Cardiac fibroblast (primary cell): ENCODE data around the gene IL13.

Experiments used
- DNase-seq, 2 donors: peaks; one replicate each; pipeline versions ENCODE4 v3.0.0 to v3.0.0-alpha.2; 2010; ENCODE audit warnings: low read depth in 2 of 2
- H3K4me3 ChIP-seq, 2 donors: replicated peaks in 1 of 2; 1 replicate in 1 of 2; 2 replicates in 1 of 2; pipeline ENCODE4 v1.5.1; 2011; ENCODE audit warnings: low read depth in 2 of 2, low read length in 2 of 2, mild to moderate bottlenecking in 2 of 2, moderate library complexity in 1 of 2
- TF ChIP-seq, protein P1 (sequence below): IDR thresholded peaks from one replicate; pipeline ENCODE4 v1.5.1; 2011; ENCODE audit warnings: low read depth, mild to moderate bottlenecking, low read length, inconsistent platforms

Gene IL13

DNA sequence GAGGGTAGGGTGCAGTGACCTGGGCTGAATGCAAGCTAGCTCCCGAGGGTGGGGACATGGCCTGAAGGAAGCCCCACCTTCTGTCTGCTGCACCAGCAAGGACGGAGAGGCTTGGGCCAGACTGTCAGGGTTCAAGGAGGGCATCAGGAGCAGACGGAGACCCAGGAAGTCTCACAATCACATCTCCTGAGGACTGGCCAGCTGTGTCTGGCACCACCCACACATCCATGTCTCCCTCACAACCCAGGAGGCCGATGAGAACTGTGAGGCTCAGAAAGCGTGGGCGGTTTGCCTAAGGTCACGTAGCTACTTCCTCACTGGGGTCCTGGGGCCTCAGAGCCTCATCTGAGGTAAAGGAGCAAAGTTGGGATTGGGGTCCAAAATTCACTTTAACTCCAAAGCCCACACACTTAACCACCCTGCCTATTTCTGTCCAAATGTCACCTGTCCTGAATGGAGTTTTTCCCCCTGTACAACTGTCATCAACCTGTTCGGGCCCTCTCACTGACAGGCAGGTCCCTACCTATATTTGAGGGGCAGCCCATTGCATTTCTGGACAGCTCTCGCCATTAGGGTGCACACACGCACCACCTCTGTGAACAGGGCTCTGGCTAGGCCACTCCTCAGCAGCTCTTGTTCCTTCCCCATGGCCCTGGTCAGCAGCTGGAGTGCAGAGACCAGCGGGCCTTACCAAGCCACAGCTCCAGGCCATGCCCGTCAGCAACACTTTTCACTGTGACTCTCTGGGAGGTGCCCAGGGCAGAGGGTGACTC, 3.4 kb downstream of the IL13 start:
- H3K4me3 ChIP-seq, result no peak overlapping the region
- DNase-seq, result peak in 1 of 2 donors; percentile 15
- TF ChIP-seq, protein P1, sequence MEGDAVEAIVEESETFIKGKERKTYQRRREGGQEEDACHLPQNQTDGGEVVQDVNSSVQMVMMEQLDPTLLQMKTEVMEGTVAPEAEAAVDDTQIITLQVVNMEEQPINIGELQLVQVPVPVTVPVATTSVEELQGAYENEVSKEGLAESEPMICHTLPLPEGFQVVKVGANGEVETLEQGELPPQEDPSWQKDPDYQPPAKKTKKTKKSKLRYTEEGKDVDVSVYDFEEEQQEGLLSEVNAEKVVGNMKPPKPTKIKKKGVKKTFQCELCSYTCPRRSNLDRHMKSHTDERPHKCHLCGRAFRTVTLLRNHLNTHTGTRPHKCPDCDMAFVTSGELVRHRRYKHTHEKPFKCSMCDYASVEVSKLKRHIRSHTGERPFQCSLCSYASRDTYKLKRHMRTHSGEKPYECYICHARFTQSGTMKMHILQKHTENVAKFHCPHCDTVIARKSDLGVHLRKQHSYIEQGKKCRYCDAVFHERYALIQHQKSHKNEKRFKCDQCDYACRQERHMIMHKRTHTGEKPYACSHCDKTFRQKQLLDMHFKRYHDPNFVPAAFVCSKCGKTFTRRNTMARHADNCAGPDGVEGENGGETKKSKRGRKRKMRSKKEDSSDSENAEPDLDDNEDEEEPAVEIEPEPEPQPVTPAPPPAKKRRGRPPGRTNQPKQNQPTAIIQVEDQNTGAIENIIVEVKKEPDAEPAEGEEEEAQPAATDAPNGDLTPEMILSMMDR, result no peak

DNA sequence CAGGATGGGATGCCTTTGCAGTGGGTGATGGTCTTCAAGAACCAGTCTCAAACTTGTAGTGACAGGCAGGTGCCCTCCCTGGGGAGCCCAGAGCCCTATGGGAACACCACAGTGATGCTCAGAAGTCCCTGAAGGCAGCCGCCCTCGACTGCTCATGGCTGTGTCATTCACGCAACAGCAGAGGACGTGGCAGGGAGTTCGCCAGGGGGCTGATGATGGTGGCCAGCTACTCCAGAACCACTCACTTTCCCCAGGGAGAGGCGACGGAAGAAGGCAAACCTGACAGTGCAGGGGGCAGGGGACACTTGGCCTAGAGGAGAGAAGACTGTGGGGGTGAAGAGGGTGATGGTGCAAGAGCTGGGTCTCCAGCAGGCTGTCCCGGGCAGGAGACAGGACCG, 4.0 kb downstream of the IL13 start:
- TF ChIP-seq, protein P1, result no peak
- H3K4me3 ChIP-seq, result no peak overlapping the region
- no peak for DNase-seq

DNA sequence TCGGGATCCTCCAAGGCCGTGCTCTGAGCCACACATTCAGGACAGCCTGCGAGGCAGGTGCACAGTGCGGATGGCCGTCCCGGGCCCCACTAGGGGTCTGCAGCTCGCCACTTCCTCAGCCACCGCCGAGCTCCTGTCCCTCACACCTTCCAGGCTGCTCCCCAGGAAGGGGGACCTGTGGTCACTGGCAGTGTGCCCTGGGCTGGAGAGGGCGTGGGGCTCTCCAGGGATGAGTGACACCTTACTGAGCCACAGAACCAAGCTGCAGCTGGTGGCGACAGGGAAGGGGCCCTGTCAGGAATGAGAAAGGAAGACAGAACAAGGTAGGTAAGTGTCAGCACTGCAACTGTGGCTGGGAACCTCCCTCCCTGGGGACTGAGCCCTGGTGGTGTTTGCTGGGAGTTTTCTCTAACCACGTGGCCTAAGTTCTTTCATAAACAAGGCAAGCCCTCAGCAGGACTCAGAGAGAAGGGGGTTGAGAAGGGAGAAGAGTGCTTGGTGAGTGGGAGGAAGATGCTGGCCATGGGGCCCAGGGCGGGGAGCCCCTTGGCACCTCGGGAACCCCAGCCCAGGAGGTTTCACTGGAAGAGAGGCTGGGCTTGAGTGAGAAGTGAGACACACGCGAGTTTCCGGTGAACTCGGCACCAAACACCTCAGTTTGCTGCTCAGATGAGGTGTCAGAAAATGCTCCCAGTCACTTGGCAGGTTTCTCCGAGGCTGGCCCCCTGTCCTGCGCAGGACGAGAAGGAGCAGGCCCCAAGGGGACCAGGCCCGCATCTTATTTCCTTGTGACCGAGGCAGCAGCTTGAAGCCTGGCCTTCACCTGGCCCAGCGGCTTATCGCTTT, 5.2 kb downstream of the IL13 start:
- H3K4me3 ChIP-seq, result no peak overlapping the region
- TF ChIP-seq, protein P1, result no peak
- DNase-seq, result peak in 1 of 2 donors; percentile 37

DNA sequence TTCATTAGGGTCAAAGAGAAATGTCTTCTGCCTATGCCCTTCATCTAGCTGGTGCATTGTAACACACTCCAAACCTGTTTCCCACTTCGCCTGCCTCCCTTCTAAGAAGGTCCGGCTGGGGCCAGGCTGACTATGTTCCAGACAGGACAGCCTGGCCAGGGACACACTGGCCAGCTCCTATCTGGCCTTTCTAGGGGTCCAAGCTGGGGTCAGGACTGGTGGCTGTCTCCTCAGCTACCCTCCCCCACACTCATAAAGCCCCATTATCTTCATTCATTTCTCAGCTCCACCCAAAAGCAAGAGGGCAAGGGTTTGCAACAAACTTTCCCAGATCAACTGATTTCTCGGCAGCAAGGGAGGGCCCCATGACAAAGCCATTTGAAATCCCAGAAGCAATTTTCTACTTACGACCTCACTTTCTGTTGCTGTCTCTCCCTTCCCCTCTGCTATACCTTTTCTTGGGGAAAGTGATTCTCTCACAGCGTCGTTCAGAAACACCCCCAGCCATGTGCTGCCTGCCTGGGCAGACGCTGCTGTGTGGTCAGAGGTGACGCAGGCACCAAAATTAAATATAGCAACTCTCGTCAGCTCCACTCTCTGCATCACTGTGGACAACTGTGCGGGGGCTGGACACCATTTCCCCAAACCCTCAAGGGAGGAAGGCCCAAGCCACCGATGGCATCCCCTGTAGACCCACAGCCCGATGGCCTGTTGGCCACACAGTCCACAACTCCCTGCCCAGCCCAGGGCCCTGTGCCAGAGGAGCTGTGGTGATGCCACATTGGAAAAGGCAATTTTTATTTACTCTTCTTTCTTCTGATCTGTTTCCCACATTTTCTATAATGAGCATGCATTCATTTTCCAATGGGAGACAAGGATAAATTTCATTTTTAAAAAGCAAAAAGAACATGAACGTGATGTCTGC, 6.1 kb downstream of the IL13 start:
- DNase-seq, result no peak
- no peak overlapping the region for H3K4me3 ChIP-seq
- TF ChIP-seq, protein P1, result no peak

DNA sequence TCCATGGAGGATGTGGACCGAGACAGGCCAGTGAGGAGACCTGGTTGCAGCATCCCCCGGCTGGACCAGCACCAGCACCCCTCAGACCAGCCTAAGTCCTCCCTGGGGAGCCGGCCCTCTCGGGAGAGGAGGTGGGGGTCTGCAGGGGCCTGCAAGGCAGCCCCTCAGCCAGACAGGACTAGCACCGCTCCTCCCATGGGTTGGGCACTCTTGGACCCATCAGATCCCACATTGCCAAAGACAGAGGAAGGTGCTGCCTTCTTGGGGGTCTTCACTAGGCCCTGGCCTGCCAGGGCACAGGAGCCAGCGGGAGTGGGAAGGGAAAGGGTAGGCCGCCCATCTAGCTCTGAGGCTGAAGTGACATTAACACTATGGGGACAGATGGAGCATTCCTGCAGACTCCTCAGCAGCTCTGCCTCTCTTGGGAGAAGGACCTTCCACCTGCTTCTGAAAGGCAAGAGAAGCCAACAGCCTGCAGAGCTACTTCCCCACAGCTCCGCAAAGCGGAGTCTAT, 6.8 kb downstream of the IL13 start:
- TF ChIP-seq, protein P1, result no peak
- no peak overlapping the region for H3K4me3 ChIP-seq
- no peak for DNase-seq

DNA sequence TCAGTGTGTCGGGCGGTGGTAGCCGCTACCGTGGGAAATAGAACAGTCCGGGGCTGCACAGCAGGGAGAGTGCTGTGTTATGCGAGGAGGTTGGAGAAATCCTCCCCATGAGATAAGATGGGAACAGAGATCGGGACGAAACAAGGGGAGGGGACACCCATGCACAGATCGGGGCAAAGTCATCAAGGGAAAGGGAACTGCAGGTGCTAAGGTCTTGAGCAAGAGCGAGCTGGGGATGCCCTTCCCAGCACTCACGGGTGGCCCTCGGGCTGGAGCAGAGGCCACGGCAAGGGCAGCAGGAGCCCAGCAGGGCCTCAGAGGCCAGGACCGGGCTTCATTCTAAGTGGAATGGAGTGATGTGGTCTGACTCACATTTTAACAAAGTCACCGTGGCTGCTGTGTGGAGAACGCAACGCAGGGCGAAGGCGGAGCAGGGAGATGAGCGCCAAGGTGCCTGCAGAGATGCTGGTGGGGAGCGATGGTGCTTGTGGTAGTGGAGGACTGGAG, 7.7 kb downstream of the IL13 start:
- H3K4me3 ChIP-seq, result no peak overlapping the region
- DNase-seq, result no peak
- TF ChIP-seq, protein P1, result no peak
